ENCODE data around the gene USP40.

Gene USP40

DNA sequence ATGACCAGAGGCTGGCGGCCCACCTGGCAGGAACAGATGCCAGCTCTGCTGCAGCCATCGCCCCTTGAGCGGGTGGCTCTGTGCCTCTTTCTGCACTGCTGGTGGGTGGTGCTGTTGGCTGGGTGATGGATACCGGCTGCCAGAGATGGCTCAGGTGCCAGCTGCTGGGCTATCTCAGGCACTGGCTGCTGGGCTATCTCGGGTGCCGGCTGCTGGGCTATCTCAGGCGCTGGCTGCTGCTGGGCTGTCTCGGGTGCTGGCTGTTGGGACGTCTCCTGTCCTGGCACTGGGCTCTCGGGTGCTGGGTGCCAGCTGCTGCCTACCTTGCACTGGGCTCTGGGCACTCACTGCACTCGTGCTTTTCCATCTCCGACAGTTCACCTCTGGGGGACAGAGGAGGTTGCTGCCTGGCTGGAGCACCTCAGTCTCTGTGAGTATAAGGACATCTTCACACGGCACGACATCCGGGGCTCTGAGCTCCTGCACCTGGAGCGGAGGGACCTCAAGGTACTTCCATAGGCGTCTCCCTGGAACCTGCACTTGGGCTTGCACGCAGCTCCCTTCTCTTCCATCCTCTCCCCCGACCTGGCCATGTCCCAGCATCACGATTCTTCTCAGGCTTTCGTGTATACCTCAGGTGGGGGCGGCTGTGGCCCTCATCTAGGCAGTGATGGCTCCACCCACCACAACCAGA, 98.4 kb downstream of the USP40 start:
- H3K36me3 ChIP-seq, result peaks cover 100% of the 10 kb centered on the region
- TF ChIP-seq, protein P1, sequence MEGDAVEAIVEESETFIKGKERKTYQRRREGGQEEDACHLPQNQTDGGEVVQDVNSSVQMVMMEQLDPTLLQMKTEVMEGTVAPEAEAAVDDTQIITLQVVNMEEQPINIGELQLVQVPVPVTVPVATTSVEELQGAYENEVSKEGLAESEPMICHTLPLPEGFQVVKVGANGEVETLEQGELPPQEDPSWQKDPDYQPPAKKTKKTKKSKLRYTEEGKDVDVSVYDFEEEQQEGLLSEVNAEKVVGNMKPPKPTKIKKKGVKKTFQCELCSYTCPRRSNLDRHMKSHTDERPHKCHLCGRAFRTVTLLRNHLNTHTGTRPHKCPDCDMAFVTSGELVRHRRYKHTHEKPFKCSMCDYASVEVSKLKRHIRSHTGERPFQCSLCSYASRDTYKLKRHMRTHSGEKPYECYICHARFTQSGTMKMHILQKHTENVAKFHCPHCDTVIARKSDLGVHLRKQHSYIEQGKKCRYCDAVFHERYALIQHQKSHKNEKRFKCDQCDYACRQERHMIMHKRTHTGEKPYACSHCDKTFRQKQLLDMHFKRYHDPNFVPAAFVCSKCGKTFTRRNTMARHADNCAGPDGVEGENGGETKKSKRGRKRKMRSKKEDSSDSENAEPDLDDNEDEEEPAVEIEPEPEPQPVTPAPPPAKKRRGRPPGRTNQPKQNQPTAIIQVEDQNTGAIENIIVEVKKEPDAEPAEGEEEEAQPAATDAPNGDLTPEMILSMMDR (IDR thresholded peaks at IDR 0.05), result no peak
- H3K4me3 ChIP-seq (ENCODE audit: low read depth in 1 of 2, low read length in 1 of 2), result no peak overlapping the region
- H3K9me3 ChIP-seq, result no peaks in the 10 kb centered on the region
- no peaks in the 10 kb centered on the region for H3K27me3 ChIP-seq
- H3K27ac ChIP-seq, result no peak overlapping the region
- H3K4me1 ChIP-seq (ENCODE audit: control insufficient read depth in 1 of 2, insufficient read depth in 1 of 2, low read depth in 1 of 2, low read length in 1 of 2), result no peaks in the 10 kb centered on the region

DNA sequence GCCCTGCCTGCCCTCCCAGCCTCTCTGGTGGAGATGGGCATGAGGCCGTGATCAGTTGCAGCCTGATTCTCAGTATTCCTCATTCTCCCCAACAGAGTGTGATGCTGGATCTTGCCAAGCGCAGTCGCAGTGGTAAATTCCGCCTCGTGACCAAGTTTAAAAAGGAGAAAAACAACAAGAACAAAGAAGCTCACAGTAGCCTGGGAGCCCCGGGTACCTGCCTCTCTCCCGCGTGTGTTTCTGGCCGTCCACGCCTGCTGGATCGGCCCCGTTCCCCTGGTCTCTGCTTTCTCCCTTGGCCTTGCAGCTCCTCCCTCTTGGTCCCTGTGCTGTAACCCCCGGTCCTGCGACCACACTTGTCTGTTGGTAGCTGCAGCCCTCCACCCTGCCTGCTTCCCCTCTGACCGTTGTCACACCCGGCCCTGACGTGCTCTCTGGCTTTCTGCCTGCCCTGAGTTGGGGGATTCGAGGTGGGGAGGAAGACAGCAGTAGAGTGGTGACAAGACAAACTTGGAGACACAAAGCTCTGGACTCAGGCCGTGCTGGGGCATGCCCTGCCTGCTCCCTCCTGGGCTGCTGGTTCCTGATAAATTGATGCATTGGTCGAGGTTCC, 99.5 kb downstream of the USP40 start:
- Histone ChIP-seq H3K36me3 (peaks cover 100% of the 10 kb centered on the region), H3K27ac (no peak overlapping the region), H3K4me3 (ENCODE audit: low read depth in 1 of 2, low read length in 1 of 2) (no peak overlapping the region), H3K9me3 (no peaks in the 10 kb centered on the region), H3K27me3 (no peaks in the 10 kb centered on the region), H3K4me1 (ENCODE audit: control insufficient read depth in 1 of 2, insufficient read depth in 1 of 2, low read depth in 1 of 2, low read length in 1 of 2) (no peaks in the 10 kb centered on the region)
- TF ChIP-seq, protein P1 (IDR thresholded peaks at IDR 0.05), result no peak

GRCh38 chr2:233464531-233465240, 101.9 kb downstream of the USP40 start:
- Histone ChIP-seq H3K27me3 (no peaks in the 10 kb centered on the region), H3K36me3 (peaks cover 100% of the 10 kb centered on the region)

DNA sequence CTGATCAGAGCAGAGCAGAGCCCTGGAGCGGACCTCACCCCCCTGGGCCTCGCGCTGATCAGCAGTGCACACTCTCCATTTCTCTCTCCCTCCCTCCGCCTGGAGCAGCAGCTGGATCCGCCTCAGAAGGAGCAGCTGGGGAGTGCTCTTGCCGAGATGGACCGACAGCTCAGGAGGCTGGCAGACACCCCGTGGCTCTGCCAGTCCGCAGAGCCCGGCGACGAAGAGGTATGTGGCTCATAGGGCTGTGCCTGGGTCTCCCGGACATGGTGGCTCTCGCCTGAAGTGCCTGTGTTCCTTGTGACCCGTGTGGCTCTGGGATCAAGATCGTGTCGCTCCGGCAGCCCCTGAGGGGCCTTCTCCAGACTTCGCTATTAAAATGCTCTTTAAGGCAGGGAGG, 102.5 kb downstream of the USP40 start:
- Histone ChIP-seq H3K27me3 (no peaks in the 10 kb centered on the region), H3K4me1 (ENCODE audit: control insufficient read depth in 1 of 2, insufficient read depth in 1 of 2, low read depth in 1 of 2, low read length in 1 of 2) (no peaks in the 10 kb centered on the region), H3K4me3 (ENCODE audit: low read depth in 1 of 2, low read length in 1 of 2) (no peak overlapping the region), H3K9me3 (no peaks in the 10 kb centered on the region), H3K36me3 (peaks cover 100% of the 10 kb centered on the region), H3K27ac (no peak overlapping the region)
- TF ChIP-seq, protein P1 (IDR thresholded peaks at IDR 0.05), result no peak

More at GRCh38 chr2:233464531-233465240, 101.9 kb downstream of the USP40 start:
- H3K4me1 ChIP-seq (ENCODE audit: control insufficient read depth in 1 of 2, insufficient read depth in 1 of 2, low read depth in 1 of 2, low read length in 1 of 2), result no peaks in the 10 kb centered on the region
- no peak overlapping the region for H3K27ac ChIP-seq
- no peaks in the 10 kb centered on the region for H3K9me3 ChIP-seq
- TF ChIP-seq, protein P1 (IDR thresholded peaks at IDR 0.05), result no peak
- no peak overlapping the region for H3K4me3 ChIP-seq (ENCODE audit: low read depth in 1 of 2, low read length in 1 of 2)

- TF ChIP-seq, protein P1 (IDR thresholded peaks at IDR 0.05), result no peak
- H3K36me3 ChIP-seq, result peaks cover 100% of the 10 kb centered on the region
- H3K27me3 ChIP-seq, result no peaks in the 10 kb centered on the region
- no peaks in the 10 kb centered on the region for H3K9me3 ChIP-seq
- no peak overlapping the region for H3K4me3 ChIP-seq (ENCODE audit: low read depth in 1 of 2, low read length in 1 of 2)
- H3K4me1 ChIP-seq (ENCODE audit: control insufficient read depth in 1 of 2, insufficient read depth in 1 of 2, low read depth in 1 of 2, low read length in 1 of 2), result no peaks in the 10 kb centered on the region
- no peak overlapping the region for H3K27ac ChIP-seq
Observed at GRCh38 chr2:233463586-233463985, 103.0 kb downstream of the USP40 start.

All from neutrophil (primary cell).